HG03159 (cell line): ENCODE results near the gene NACC1.
"Not testable (repeated sequence)": the region's sequence is repeated elsewhere in the genome, so short reads cannot be mapped to it uniquely, and the experiment has no call there.

Source experiments
- ATAC-seq: cut with Tn5 transposase; IDR thresholded peaks from one replicate; pipeline ENCODE4 v1.9.1; 2021; ENCODE audit warnings: mild to moderate bottlenecking, moderate library complexity; ENCODE audit not compliant: unreplicated experiment

Gene NACC1

GRCh38 chr19:13138171-13138915, 20.3 kb downstream of the NACC1 start:
- no peak for ATAC-seq

- ATAC-seq, result no peak
These were observed 20.8 kb downstream of the NACC1 start for GRCh38 chr19:13138916-13139198.

DNA sequence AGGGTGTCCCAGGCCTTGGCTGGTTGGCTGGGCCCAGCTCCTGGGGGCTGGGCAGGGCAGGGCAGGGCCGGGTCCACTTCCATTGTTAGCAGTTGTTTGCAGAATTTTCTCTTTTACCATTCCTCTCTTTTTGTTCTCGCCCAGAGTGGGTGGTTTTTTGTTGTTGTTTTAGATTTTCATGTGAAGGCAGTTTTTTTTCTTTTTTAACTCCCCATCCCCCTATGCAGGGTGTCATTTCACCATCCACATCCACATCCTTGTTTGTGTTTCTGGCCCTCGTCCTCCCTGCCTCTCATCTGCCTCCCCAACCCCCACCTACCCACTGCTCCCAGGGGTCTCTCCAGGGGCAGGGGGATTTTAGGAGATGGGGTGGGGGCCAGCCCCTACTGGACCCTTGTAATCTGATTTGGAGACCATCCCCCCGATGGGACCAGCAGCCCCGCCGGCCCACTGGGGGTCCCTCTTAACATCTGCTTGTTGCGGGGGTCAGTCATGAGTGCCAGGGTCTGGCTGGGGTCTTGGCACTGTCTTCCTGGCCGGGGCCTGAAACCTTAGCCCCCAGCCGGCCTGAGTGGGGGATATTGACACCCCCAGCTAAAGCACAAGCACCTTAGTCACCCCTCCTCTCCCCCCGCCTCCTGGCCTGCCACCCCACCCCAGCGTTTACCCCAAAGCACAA, 21.7 kb downstream of the NACC1 start:
- no peak for ATAC-seq

GRCh38 chr19:13146763-13147563, 28.9 kb downstream of the NACC1 start:
- no peak for ATAC-seq

DNA sequence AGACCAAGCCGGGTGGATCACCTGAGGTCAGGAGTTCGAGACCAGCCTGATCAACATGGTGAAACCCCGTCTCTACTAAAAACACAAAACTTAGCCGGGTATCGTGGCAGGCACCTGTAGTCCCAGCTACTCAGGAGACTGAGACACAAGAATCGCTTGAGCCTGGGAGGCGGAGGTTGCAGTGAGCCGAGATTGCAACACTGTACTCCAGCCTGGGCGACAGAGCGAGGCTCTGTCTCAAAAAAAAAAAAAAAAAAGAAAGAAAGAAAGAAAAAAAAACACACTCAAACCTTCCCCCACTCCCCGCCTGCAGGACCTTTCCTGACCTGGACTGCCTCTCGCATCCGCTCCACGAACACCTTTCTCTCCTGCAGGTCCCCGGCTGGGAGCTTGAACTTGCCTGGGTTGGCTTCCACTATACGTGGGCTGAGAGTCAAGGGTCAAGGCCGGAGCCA, 31.1 kb downstream of the NACC1 start:
- ATAC-seq, result not testable (repeated sequence)

- ATAC-seq, result no peak
These were observed 31.6 kb downstream of the NACC1 start for GRCh38 chr19:13149628-13150186.

GRCh38 chr19:13150187-13150930, 32.3 kb downstream of the NACC1 start, which contains the start of the genes IER2 and STX10:
Gene IER2, plus strand, starts transcription at chr19:13150411. Its CDS starts 2,776 bp downstream, at chr19:13153187.
Gene STX10, minus strand, starts transcription at chr19:13150375. Its CDS starts 202 bp downstream, at chr19:13150173.
- ATAC-seq, result peak; percentile 37

- ATAC-seq, result no peak
These were observed 33.0 kb downstream of the NACC1 start for GRCh38 chr19:13150931-13151604.

DNA sequence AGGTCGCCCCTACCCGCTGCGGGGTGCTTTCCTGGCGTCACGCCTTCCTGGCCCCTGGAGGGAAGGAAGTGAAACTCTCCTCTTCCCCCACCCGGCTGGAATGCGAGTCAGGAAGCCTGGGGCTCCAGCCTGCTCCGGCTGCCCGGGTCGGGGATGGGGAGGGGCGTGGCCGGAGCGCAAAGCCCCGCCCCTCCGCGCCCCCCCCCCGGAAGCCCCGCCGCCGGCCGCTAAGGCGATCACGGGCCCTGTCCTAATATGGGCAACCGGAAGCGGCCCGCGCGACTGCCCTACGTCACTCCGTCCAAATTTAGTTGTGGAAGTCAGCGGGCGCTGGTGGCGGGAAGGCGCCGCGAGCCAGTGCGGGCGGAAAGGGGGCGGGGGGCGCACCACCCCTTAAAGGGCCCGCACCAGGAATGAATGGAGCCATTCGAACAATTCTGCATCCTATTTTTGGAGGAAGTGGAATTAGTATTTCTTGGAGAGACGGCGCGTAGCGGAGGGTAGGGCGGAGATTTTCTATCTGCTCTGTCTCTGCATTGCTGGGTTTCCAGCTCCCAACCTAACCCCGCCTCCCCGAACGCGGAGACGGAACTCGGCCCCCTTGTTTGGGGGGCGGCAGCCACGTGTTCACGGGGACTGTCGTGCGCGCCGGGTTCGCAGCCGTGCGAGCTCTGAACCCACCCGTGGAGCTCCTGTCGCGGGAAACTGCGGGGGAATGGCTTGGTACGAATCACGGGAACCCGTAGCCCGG, 33.7 kb downstream of the NACC1 start:
- ATAC-seq, result peak; percentile 32

GRCh38 chr19:13152356-13152973, 34.4 kb downstream of the NACC1 start:
- peak; percentile 13 for ATAC-seq

- ATAC-seq, result peak; percentile 34
These were observed 35.0 kb downstream of the NACC1 start for GRCh38 chr19:13152974-13153568.

- ATAC-seq, result no peak
These were observed 35.6 kb downstream of the NACC1 start for GRCh38 chr19:13153569-13154240.

DNA sequence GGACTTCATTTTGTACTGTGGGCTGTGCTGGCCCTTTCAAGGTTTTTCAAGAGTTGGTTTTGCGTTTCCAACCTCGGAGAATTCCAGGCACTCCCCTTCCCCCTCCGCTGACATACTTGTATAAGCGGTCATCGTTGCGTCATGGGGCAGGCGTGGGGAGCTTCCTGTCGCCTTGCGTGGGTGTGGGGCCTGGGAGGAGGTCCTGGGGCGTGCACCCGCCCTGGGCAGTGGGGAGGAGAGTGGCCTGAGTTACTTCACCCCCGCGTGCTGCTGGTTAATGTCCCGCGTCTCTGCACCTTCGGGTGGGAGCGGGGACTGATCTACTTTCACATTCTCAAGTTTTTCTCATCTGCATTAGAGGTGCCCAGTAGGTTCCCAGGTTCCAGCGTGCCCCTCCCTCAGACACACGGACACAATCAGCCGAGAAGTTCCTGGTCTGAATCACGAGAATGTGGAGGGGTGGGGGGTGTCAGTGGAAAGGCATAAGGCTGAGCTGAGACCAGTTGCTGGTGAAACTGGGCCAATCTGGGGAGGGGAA, 36.2 kb downstream of the NACC1 start:
- no peak for ATAC-seq

GRCh38 chr19:13154911-13155471, 36.9 kb downstream of the NACC1 start:
- ATAC-seq, result no peak

DNA sequence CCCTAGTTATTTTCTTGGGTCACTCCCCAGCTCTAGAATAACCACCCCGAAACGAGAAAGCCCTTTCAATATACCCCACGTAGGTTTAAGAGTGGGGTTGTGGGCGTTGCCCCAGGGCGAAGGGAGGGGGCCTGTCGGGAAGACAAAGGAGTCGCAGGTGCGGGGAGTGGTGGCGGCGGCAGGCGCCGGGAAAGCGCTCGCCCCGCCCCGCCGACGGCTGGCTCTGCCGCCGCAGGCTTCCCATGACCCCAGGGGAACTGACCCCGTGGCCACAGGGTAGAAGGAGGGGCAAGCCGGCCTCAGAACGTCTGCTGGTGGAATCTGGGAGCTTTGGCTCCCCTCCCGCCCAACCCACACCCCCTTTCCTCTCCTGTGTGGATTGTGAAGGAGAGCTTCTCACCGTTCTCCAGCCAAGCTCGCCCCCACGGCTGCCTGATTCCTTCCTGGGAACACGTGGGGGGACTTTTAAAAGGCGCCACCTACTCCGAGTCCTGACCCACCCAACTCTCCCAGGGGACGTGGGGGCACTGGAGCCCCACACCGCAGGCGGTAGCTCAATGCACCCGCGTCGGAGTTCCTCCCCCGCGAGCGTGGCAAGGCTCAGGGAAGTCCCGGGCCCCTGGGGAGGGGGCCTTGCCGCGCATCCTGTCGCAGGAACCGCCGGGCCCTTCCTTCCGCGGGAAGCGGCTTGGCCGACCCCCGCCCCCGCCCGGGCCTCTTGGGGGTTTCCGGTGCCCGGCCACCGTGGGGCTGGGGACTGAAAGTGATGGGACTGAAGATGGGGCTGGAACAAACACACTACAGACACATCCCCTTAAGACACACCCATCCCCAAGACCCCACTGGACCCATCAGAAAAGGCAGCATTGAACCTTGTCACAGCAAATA, 37.7 kb downstream of the NACC1 start:
- ATAC-seq, result no peak

DNA sequence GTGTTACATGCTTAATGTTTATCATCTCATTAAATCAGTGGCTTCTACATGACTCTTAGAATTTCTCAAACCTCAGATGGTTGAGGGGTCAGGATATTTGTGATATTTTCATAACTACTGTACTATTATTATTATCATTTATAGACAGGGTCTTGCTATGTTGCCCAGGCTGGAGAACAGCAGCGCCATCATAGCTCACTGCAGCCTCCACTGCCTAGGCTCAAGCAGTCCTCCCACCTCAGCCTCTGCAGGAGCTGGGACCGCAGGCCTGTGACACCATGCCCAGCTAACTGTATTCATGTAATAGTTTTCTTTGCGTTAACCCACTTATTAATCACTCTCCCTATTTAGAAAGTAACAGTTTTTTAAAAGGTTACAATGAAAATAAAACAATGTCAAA, 41.6 kb downstream of the NACC1 start:
- no peak for ATAC-seq
